ENCODE results near the gene PGM3. TPM values are rescaled to one million over a fixed set of nuclear protein-coding genes. Genes with fewer than 3 reads are reported as not detected.

The PGM3 gene
- total and polyA plus RNA-seq, 3 donors from 2014 or later: 27.9 to 69.1 (median 36.3) TPM

DNA sequence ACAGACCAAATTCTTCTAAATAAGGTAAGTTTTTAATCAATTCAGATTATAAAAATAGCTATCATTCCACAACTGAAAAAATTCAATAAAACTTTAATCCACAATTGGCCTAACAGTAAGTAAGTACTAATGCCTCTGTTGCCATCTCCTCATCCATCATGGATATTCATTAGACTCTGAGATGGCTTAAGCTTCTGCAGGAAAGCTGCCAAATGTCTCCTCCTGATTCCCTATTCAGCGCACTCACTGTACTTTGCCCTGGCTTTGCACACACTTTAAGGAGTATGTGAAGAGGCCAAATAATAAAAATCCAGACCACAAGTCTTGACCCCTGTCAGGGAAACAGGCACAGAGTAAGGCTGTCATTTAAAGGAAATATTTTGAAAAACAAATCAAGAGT lies 23.6 kb downstream of the PGM3 start:
- Histone ChIP-seq H3K4me3 (no peak overlapping the region), H3K4me1 (no peaks in the 10 kb centered on the region), H3K9me3 (no peaks in the 10 kb centered on the region), H3K36me3 (ENCODE audit: low read depth, missing control alignments) (no peaks in the 10 kb centered on the region), H3K27me3 (no peaks in the 10 kb centered on the region), H3K27ac (no peak overlapping the region)
- 71 to 81% methylated on average over 1 of the region's 1 CpG for WGBS, 2 donors
- TF ChIP-seq, protein P1, sequence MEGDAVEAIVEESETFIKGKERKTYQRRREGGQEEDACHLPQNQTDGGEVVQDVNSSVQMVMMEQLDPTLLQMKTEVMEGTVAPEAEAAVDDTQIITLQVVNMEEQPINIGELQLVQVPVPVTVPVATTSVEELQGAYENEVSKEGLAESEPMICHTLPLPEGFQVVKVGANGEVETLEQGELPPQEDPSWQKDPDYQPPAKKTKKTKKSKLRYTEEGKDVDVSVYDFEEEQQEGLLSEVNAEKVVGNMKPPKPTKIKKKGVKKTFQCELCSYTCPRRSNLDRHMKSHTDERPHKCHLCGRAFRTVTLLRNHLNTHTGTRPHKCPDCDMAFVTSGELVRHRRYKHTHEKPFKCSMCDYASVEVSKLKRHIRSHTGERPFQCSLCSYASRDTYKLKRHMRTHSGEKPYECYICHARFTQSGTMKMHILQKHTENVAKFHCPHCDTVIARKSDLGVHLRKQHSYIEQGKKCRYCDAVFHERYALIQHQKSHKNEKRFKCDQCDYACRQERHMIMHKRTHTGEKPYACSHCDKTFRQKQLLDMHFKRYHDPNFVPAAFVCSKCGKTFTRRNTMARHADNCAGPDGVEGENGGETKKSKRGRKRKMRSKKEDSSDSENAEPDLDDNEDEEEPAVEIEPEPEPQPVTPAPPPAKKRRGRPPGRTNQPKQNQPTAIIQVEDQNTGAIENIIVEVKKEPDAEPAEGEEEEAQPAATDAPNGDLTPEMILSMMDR (IDR thresholded peaks at IDR 0.05): no peak
- TF ChIP-seq POLR2A (IDR thresholded peaks at IDR 0.05): no peak
- intact Hi-C loops (cut with DNase I; ENCODE audit: low total_unique reads): no loop called here
- no peak for DNase-seq

DNA sequence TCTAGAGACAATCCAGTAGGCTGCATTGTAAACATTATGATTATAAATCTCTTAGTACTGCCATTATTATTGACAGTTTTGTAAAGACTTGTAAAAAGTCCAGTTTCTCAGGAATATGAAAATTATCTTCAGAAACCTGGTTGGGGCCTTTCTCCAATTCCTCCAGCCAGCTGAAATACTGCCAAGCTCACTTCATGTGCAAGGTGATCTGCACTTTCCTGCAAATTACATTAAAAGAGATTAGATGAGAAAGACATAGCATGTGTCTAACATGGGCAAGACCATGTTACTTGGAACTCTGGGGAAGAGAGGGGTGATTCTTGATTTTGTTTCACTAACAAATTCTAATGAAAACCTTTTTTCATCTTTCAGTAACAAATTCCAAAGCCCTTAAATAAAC lies 24.0 kb downstream of the PGM3 start:
- no peak for DNase-seq
- TF ChIP-seq, protein P1 (IDR thresholded peaks at IDR 0.05): no peak
- no peak for TF ChIP-seq POLR2A (IDR thresholded peaks at IDR 0.05)
- intact Hi-C loops (cut with DNase I; ENCODE audit: low total_unique reads): no loop called here
- no peaks in the 10 kb centered on the region for H3K27me3 ChIP-seq
- H3K9me3 ChIP-seq: no peaks in the 10 kb centered on the region
- H3K4me1 ChIP-seq: no peaks in the 10 kb centered on the region
- no peak overlapping the region for H3K4me3 ChIP-seq
- H3K27ac ChIP-seq: no peak overlapping the region
- no peaks in the 10 kb centered on the region for H3K36me3 ChIP-seq (ENCODE audit: low read depth, missing control alignments)

DNA sequence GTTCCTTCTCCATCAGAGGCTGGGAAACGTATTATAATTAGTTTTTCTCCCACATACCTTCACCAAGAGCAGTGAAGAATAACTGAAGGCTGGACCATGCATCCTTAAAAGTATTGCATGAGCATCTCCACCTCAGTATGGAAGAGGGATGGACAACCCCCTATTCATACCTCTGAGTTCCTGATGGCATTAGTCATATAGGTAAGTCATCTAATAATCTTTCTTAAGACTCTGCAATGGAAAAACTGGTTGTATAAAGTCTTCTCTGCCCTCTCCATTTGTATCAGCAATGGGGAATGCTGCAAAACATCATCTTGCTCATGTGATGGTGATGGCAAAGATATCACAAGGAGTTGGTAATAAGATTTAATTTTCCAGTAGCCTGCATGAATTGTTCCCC lies 24.5 kb downstream of the PGM3 start:
- Histone ChIP-seq H3K4me1 (no peaks in the 10 kb centered on the region), H3K9me3 (no peaks in the 10 kb centered on the region), H3K27me3 (no peaks in the 10 kb centered on the region), H3K36me3 (ENCODE audit: low read depth, missing control alignments) (no peaks in the 10 kb centered on the region), H3K27ac (no peak overlapping the region), H3K4me3 (no peak overlapping the region)
- intact Hi-C loops (cut with DNase I; ENCODE audit: low total_unique reads): no loop called here
- TF ChIP-seq, protein P1 (IDR thresholded peaks at IDR 0.05): no peak
- TF ChIP-seq POLR2A (IDR thresholded peaks at IDR 0.05): no peak
- no peak for DNase-seq
- WGBS, 2 donors: 86 to 100% methylated on average over 1 of the region's 1 CpG

DNA sequence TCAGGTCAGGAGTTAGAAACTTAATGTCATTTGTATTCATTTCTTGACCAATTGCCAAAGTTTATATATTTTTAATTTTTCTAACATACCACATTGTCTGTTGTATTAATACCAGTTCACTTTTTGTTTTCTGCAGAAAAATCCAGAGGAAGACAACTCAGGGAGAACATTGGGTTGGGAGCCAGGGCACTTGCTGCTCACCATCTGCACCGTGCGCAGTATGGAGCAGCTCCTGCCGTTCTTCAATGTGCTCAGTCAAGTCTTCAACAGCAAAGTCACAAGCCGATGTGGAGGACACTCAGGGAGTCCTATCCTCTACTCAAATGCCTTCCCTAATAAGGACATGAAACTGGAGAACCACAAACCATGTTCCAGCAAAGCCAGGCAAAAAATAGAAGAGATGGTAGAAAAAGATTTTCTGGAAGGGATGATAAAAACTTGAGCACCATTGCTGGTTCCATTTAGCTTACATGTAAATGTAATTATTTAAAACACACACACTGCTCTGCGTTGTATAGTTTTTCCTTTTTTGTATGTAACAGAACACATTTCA lies 25.3 kb downstream of the PGM3 start:
- Histone ChIP-seq H3K4me3 (no peak overlapping the region), H3K4me1 (no peaks in the 10 kb centered on the region), H3K36me3 (ENCODE audit: low read depth, missing control alignments) (no peaks in the 10 kb centered on the region), H3K27me3 (no peaks in the 10 kb centered on the region), H3K9me3 (no peaks in the 10 kb centered on the region), H3K27ac (no peak overlapping the region)
- no peak for DNase-seq
- intact Hi-C loops (cut with DNase I; ENCODE audit: low total_unique reads): no loop called here
- WGBS, 2 donors: 87 to 90% methylated on average over 5 of the region's 5 CpGs
- TF ChIP-seq, protein P1 (IDR thresholded peaks at IDR 0.05): no peak
- no peak for TF ChIP-seq POLR2A (IDR thresholded peaks at IDR 0.05)

DNA sequence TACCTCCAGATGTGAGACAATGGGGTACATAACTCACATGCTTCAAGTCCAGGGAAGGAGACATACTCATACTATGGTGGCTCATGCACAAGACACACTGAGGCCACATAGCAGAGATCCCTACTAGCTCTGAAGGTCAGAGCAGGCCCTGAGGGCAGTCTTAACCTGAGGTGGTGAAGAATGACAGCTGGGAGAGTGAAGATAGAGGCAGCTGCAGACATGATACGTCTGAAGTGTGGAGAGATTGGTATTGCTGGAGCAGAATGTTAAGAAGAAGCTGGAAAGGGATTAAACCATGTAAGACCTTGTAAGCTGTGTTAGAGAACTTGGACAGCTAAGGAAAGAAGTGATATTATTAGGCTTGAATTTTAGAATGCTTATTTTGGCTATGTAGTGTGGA lies 32.9 kb downstream of the PGM3 start:
- WGBS, 2 donors: 32 to 67% methylated on average over 1 of the region's 1 CpG
- H3K27me3 ChIP-seq: no peaks in the 10 kb centered on the region
- no peaks in the 10 kb centered on the region for H3K9me3 ChIP-seq
- H3K27ac ChIP-seq: no peak overlapping the region
- H3K4me1 ChIP-seq: no peaks in the 10 kb centered on the region
- H3K4me3 ChIP-seq: no peak overlapping the region
- TF ChIP-seq, protein P1 (IDR thresholded peaks at IDR 0.05): no peak
- no peak for TF ChIP-seq POLR2A (IDR thresholded peaks at IDR 0.05)
- no peak for DNase-seq
- no peaks in the 10 kb centered on the region for H3K36me3 ChIP-seq (ENCODE audit: low read depth, missing control alignments)
- intact Hi-C loops (cut with DNase I; ENCODE audit: low total_unique reads): no loop called here

Data from testis (tissue), 3 donors.